ENCODE measurements around the gene CHRNG.

DNA sequence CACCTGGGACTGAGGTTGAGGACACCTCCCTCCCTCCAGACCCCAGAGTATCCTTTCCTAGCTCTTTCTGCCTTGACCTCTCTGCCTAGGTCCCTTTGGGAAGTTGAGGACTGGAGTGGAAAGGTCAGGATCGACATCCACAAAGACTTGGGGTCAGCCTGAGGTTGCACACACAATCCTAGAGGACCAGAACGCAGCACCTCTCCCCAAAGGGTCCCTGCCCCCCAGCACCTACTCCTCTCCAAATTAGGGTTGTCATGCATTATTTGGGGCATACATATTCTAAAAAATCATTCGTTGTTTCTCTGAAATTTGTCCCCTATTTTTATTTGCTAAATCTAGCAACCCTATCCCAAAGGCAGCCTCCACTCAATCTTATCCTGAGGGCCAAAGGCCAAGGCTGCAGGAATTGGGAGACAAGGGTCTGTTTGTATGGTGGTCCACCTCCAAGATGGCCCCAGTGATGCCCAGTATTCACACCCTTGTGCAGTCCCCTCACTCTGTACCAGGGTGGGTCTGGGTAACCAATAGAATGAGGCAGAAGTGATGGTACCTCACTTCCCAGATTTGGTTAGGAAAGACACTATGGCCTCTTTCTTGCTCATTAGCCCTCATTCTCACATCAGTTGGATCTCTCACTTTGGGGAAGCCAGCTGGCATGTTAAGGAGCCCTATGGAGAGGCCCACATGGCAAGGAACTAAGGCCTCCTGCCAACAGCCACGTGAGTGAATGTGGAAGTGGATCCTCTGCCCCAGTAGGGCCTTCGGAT, 3.5 kb upstream of the CHRNG start:
- TF ChIP-seq, protein P1, sequence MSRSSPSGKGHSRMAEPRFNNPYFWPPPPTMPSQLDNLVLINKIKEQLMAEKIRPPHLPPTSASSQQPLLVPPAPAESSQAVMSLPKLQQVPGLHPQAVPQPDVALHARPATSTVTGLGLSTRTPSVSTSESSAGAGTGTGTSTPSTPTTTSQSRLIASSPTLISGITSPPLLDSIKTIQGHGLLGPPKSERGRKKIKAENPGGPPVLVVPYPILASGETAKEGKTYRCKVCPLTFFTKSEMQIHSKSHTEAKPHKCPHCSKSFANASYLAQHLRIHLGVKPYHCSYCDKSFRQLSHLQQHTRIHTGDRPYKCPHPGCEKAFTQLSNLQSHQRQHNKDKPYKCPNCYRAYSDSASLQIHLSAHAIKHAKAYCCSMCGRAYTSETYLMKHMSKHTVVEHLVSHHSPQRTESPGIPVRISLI (tag by site-specific recombination; IDR thresholded peaks at IDR 0.05), result no peak
- TF ChIP-seq, protein P2, sequence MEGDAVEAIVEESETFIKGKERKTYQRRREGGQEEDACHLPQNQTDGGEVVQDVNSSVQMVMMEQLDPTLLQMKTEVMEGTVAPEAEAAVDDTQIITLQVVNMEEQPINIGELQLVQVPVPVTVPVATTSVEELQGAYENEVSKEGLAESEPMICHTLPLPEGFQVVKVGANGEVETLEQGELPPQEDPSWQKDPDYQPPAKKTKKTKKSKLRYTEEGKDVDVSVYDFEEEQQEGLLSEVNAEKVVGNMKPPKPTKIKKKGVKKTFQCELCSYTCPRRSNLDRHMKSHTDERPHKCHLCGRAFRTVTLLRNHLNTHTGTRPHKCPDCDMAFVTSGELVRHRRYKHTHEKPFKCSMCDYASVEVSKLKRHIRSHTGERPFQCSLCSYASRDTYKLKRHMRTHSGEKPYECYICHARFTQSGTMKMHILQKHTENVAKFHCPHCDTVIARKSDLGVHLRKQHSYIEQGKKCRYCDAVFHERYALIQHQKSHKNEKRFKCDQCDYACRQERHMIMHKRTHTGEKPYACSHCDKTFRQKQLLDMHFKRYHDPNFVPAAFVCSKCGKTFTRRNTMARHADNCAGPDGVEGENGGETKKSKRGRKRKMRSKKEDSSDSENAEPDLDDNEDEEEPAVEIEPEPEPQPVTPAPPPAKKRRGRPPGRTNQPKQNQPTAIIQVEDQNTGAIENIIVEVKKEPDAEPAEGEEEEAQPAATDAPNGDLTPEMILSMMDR (tag by site-specific recombination; IDR thresholded peaks at IDR 0.05), result no peak
- TF ChIP-seq ZNF596 (tag by site-specific recombination; IDR thresholded peaks at IDR 0.05) (no peak), MYNN (tag by site-specific recombination; IDR thresholded peaks at IDR 0.05; ENCODE audit: borderline replicate concordance) (no peak), REPIN1 (tag by site-specific recombination; IDR thresholded peaks at IDR 0.05; ENCODE audit: low read depth) (no peak), ZNF707 (tag by site-specific recombination; IDR thresholded peaks at IDR 0.05) (no peak), ZNF239 (tag by site-specific recombination; IDR thresholded peaks at IDR 0.05) (no peak), WT1 (tag by site-specific recombination; IDR thresholded peaks at IDR 0.05) (no peak), KLF1 (tag by site-specific recombination; IDR thresholded peaks at IDR 0.05) (no peak)
- TF ChIP-seq, protein P3, sequence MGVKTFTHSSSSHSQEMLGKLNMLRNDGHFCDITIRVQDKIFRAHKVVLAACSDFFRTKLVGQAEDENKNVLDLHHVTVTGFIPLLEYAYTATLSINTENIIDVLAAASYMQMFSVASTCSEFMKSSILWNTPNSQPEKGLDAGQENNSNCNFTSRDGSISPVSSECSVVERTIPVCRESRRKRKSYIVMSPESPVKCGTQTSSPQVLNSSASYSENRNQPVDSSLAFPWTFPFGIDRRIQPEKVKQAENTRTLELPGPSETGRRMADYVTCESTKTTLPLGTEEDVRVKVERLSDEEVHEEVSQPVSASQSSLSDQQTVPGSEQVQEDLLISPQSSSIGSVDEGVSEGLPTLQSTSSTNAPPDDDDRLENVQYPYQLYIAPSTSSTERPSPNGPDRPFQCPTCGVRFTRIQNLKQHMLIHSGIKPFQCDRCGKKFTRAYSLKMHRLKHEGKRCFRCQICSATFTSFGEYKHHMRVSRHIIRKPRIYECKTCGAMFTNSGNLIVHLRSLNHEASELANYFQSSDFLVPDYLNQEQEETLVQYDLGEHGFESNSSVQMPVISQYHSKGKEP (tag by site-specific recombination; IDR thresholded peaks at IDR 0.05), result no peak
- TF ChIP-seq, protein P4, sequence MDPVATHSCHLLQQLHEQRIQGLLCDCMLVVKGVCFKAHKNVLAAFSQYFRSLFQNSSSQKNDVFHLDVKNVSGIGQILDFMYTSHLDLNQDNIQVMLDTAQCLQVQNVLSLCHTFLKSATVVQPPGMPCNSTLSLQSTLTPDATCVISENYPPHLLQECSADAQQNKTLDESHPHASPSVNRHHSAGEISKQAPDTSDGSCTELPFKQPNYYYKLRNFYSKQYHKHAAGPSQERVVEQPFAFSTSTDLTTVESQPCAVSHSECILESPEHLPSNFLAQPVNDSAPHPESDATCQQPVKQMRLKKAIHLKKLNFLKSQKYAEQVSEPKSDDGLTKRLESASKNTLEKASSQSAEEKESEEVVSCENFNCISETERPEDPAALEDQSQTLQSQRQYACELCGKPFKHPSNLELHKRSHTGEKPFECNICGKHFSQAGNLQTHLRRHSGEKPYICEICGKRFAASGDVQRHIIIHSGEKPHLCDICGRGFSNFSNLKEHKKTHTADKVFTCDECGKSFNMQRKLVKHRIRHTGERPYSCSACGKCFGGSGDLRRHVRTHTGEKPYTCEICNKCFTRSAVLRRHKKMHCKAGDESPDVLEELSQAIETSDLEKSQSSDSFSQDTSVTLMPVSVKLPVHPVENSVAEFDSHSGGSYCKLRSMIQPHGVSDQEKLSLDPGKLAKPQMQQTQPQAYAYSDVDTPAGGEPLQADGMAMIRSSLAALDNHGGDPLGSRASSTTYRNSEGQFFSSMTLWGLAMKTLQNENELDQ (tag by site-specific recombination; IDR thresholded peaks at IDR 0.05; ENCODE audit: low read depth), result no peak
- TF ChIP-seq, protein P5, sequence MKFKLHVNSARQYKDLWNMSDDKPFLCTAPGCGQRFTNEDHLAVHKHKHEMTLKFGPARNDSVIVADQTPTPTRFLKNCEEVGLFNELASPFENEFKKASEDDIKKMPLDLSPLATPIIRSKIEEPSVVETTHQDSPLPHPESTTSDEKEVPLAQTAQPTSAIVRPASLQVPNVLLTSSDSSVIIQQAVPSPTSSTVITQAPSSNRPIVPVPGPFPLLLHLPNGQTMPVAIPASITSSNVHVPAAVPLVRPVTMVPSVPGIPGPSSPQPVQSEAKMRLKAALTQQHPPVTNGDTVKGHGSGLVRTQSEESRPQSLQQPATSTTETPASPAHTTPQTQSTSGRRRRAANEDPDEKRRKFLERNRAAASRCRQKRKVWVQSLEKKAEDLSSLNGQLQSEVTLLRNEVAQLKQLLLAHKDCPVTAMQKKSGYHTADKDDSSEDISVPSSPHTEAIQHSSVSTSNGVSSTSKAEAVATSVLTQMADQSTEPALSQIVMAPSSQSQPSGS (tag by site-specific recombination; IDR thresholded peaks at IDR 0.05; ENCODE audit: low read depth), result no peak
- TF ChIP-seq, protein P6, sequence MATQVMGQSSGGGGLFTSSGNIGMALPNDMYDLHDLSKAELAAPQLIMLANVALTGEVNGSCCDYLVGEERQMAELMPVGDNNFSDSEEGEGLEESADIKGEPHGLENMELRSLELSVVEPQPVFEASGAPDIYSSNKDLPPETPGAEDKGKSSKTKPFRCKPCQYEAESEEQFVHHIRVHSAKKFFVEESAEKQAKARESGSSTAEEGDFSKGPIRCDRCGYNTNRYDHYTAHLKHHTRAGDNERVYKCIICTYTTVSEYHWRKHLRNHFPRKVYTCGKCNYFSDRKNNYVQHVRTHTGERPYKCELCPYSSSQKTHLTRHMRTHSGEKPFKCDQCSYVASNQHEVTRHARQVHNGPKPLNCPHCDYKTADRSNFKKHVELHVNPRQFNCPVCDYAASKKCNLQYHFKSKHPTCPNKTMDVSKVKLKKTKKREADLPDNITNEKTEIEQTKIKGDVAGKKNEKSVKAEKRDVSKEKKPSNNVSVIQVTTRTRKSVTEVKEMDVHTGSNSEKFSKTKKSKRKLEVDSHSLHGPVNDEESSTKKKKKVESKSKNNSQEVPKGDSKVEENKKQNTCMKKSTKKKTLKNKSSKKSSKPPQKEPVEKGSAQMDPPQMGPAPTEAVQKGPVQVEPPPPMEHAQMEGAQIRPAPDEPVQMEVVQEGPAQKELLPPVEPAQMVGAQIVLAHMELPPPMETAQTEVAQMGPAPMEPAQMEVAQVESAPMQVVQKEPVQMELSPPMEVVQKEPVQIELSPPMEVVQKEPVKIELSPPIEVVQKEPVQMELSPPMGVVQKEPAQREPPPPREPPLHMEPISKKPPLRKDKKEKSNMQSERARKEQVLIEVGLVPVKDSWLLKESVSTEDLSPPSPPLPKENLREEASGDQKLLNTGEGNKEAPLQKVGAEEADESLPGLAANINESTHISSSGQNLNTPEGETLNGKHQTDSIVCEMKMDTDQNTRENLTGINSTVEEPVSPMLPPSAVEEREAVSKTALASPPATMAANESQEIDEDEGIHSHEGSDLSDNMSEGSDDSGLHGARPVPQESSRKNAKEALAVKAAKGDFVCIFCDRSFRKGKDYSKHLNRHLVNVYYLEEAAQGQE (tag by site-specific recombination; IDR thresholded peaks at IDR 0.05), result no peak
- TF ChIP-seq, protein P7, sequence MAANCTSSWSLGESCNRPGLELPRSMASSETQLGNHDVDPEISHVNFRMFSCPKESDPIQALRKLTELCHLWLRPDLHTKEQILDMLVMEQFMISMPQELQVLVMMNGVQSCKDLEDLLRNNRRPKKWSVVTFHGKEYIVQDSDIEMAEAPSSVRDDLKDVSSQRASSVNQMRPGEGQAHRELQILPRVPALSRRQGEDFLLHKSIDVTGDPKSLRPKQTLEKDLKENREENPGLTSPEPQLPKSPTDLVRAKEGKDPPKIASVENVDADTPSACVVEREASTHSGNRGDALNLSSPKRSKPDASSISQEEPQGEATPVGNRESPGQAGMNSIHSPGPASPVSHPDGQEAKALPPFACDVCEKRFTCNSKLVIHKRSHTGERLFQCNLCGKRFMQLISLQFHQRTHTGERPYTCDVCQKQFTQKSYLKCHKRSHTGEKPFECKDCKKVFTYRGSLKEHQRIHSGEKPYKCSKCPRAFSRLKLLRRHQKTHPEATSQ (tag by site-specific recombination; IDR thresholded peaks at IDR 0.05), result no peak
